Stimulated activated CD4-positive, alpha-beta T cell treated with anti-CD3 and anti-CD28 coated beads, Interleukin-1b, Interleukin-23, amount 100 ng/mL, for 4 hours (primary cell): ENCODE data around the gene LRP6.

Experiments
- DNase-seq, 2 donors: peaks; one replicate each; pipeline ENCODE4 v3.0.0-alpha.2; 2020; ENCODE audit warnings: low read depth in 2 of 2

The LRP6 gene

DNA sequence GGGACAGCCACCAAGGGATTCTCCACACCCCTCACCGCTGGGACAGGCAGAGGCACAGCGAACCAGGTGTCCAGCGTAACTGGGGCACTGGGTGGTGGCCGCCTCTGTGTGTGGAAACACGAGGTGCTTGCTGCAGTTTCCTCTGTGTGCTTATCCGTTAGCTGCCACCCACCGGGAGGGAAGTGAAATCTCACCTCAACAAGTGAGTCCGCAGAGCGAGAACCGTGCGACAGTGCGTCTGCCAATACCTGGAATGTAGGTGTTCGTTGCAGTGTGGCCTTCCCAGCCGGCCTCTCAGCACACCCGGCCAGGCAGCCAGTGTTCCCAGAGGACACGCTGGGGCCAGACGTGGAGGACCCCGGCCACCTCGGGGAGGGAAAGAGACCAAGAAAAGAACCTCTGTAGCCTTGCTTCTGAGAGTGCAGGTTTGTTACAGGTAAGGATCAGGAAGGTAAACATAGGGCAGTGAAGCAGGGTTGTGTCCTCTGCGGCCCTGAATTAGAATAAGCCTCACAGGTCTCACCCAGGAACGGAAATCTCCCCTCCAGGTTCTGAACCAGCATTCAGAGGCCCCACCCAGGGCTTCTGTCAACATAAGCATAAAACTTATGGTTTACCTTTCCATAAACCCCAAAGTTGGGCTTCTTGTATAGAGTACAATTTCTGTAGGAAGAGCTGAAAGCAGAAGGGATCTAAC lies 194.6 kb downstream of the LRP6 start:
- DNase-seq, result peak; percentile 15 to 26

DNA sequence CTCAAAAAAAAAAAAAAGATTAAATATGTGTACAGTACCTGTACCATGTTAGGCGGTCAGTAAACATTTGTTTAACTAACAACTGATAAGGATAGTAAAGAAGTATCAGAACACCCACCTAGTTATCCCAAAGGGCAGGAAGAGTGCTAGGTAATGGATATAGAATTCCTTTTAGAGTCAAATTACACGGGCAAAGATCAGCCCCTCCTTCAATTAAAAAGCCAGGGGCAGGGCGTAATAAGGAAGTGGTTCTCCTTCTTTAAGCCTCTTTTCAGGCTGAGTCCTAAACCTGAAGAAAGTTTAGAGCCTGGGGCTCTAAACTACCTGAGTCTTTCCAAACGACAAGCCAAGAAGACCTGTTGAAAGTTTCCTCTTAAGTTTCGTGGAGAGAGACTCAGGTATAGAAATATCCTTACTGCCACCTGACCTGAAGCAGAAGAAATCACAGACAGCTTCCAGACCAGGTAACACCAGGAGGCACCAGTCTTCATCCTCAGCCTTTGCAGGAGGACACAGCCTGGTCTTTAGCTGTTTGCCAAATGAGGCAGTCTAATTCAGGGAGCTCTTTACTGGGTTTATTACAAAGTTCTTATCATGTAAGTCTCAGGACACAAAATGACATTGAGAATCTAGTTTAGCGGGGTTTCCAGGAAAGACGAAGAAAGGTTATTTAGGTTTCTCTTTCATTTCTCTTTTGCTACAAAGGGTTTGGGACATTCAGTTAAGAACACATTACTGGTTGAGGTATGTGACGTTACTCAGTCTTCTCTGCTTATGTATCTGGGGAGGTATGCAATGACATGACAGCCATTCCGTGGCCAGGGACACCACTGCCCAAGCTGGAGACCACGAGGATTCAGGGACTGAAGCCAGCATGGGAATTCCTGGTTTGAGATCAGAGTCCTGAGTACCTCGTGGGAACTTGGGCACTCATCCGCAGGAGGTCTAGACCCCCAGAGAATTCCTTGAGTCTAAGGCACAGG lies 195.9 kb downstream of the LRP6 start, which contains the start of gene BCL2L14:
BCL2L14 (plus strand) TSS at position 266 of the 983 bp plus-strand sequence. CDS start 8,367 bp downstream, outside the sequence.
- DNase-seq, result peak in 1 of 2 donors; percentile 3

DNA sequence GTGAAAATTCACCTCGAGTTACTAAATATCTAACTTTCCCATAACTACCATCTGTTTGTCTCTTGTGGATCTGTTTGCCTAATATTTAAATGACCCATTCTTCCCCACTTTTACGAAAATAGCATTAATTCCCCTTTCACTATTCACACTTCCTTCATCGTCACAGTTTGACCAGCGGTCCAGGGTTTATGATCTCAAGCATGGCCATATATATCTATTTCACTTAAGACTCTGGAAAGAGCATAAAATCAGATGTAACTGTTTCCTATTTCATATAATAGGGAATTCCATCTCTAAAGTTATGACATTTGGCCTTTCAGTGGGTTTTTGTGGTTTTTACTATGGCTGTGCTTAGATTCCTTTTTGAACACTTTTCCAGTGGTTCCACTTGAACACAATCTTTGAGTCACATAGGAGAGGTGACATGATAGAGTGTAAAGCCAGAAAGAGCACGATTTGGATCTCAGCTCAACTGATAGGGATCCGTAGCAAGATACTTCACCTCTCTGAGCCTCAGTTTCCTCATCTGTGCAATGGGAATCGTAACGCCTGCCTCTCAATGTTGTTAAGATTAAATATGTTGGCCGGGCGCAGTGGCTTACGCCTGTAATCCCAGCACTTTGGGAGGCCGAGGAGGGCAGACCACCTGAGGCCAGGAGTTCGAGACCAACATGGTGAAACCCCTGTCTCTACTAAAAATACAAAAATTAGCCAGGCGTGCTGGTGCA lies 196.9 kb downstream of the LRP6 start:
- no peak for DNase-seq

DNA sequence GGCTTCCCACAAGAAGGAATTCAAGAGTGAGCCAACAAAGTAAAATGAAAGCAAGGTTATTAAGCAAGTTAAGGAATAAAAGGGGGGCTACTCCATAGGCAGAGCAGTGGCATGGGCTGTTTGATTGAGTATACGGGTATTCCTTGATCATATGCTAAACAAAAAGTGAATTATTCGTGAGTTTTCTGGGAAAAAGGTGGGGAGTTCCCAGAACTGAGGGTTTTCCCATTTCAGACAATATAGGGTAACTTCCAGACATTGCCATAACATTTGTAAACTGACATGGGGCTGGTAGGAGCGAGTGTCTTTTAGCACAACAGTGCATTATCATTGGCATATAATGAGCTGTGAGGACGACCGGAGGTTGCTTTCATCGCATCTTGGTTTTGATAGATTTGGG lies 198.1 kb downstream of the LRP6 start:
- DNase-seq, result no peak
